BLaER1 (cell line): Measurements from ENCODE around the gene FAM83C.

Source experiments
- H3K27ac ChIP-seq: shearing (Covaris generic); formaldehyde crosslinking; 2 replicates; pipeline ENCODE4 v1.8.1; 2022
- H3K27me3 ChIP-seq: shearing (Covaris generic); formaldehyde crosslinking; 2 replicates; pipeline ENCODE4 v1.8.1; 2022
- H3K36me3 ChIP-seq: shearing (Covaris generic); formaldehyde crosslinking; 2 replicates; pipeline ENCODE4 v1.8.1; 2022
- H3K4me1 ChIP-seq: shearing (Covaris generic); formaldehyde crosslinking; 2 replicates; pipeline ENCODE4 v1.8.1; 2022
- H3K4me2 ChIP-seq: shearing (Covaris generic); formaldehyde crosslinking; 2 replicates; pipeline ENCODE4 v1.8.1; 2022
- H3K4me3 ChIP-seq: shearing (Covaris generic); formaldehyde crosslinking; 2 replicates; pipeline ENCODE4 v1.8.1; 2022
- H3K9ac ChIP-seq: shearing (Covaris generic); formaldehyde crosslinking; 2 replicates; pipeline ENCODE4 v1.8.1; 2022
- H3K9me3 ChIP-seq: shearing (Covaris generic); formaldehyde crosslinking; 2 replicates; pipeline ENCODE4 v1.8.1; 2022
- H4K20me1 ChIP-seq: shearing (Covaris generic); formaldehyde crosslinking; 2 replicates; pipeline ENCODE4 v1.8.1; 2022
- Cebpa-rat ChIP-seq: shearing (Covaris generic); IDR thresholded peaks from 2 replicates; pipeline ENCODE4 v1.8.1; 2022

FAM83C gene

GRCh38 chr20:35306931-35307517 lies 14.8 kb upstream of the FAM83C start:
- H3K4me1 ChIP-seq, result peaks cover 10% of the 10 kb centered on the region
- H3K4me3 ChIP-seq, result no peak overlapping the region
- no peaks in the 10 kb centered on the region for H3K27me3 ChIP-seq
- no peaks in the 10 kb centered on the region for H3K9me3 ChIP-seq
- H3K36me3 ChIP-seq, result peaks cover 59% of the 10 kb centered on the region
- TF ChIP-seq Cebpa-rat, result no peak
- no peak overlapping the region for H3K4me2 ChIP-seq
- H4K20me1 ChIP-seq, result no peaks in the 10 kb centered on the region
- H3K9ac ChIP-seq, result no peak overlapping the region
- no peak overlapping the region for H3K27ac ChIP-seq

GRCh38 chr20:35305682-35306556 lies 13.7 kb upstream of the FAM83C start:
- Histone ChIP-seq H3K36me3 (peaks cover 56% of the 10 kb centered on the region), H3K4me3 (no peak overlapping the region), H4K20me1 (no peaks in the 10 kb centered on the region), H3K27me3 (no peaks in the 10 kb centered on the region), H3K9ac (no peak overlapping the region), H3K4me2 (no peak overlapping the region), H3K27ac (no peak overlapping the region), H3K9me3 (no peaks in the 10 kb centered on the region), H3K4me1 (peaks cover 10% of the 10 kb centered on the region)
- TF ChIP-seq Cebpa-rat, result no peak

GRCh38 chr20:35304956-35305355 lies 12.7 kb upstream of the FAM83C start:
- Histone ChIP-seq H4K20me1 (no peaks in the 10 kb centered on the region), H3K4me1 (peaks cover 10% of the 10 kb centered on the region), H3K27ac (no peak overlapping the region), H3K4me3 (no peak overlapping the region), H3K9ac (no peak overlapping the region), H3K4me2 (no peak overlapping the region), H3K27me3 (no peaks in the 10 kb centered on the region), H3K9me3 (no peaks in the 10 kb centered on the region), H3K36me3 (peaks cover 50% of the 10 kb centered on the region)
- no peak for TF ChIP-seq Cebpa-rat

GRCh38 chr20:35303735-35304491 lies 11.7 kb upstream of the FAM83C start:
- H3K4me3 ChIP-seq, result no peak overlapping the region
- no peak overlapping the region for H3K9ac ChIP-seq
- H4K20me1 ChIP-seq, result no peaks in the 10 kb centered on the region
- no peaks in the 10 kb centered on the region for H3K9me3 ChIP-seq
- peaks cover 41% of the 10 kb centered on the region for H3K36me3 ChIP-seq
- TF ChIP-seq Cebpa-rat, result no peak
- H3K27me3 ChIP-seq, result no peaks in the 10 kb centered on the region
- H3K4me1 ChIP-seq, result peaks cover 10% of the 10 kb centered on the region
- H3K27ac ChIP-seq, result no peak overlapping the region
- H3K4me2 ChIP-seq, result no peak overlapping the region

GRCh38 chr20:35303382-35303734 lies 11.1 kb upstream of the FAM83C start:
- Histone ChIP-seq H3K4me3 (no peak overlapping the region), H3K36me3 (peaks cover 40% of the 10 kb centered on the region), H3K9ac (no peak overlapping the region), H4K20me1 (no peaks in the 10 kb centered on the region), H3K4me2 (no peak overlapping the region), H3K27ac (no peak overlapping the region), H3K4me1 (peaks cover 9% of the 10 kb centered on the region), H3K27me3 (no peaks in the 10 kb centered on the region), H3K9me3 (no peaks in the 10 kb centered on the region)
- no peak for TF ChIP-seq Cebpa-rat

GRCh38 chr20:35302421-35303335 lies 10.5 kb upstream of the FAM83C start:
- Histone ChIP-seq H3K4me1 (peaks cover 2% of the 10 kb centered on the region), H3K4me2 (no peak overlapping the region), H3K36me3 (peaks cover 40% of the 10 kb centered on the region), H3K27ac (no peak overlapping the region), H3K9me3 (no peaks in the 10 kb centered on the region), H3K27me3 (no peaks in the 10 kb centered on the region), H3K4me3 (no peak overlapping the region), H4K20me1 (no peaks in the 10 kb centered on the region), H3K9ac (no peak overlapping the region)
- no peak for TF ChIP-seq Cebpa-rat

- Histone ChIP-seq H3K9me3 (no peaks in the 10 kb centered on the region), H3K27me3 (no peaks in the 10 kb centered on the region; the same call in 1 of the 2 replicates), H3K4me2 (no peak overlapping the region), H3K4me3 (no peak overlapping the region), H3K36me3 (peaks cover 36% of the 10 kb centered on the region), H4K20me1 (no peaks in the 10 kb centered on the region), H3K27ac (no peak overlapping the region), H3K4me1 (no peaks in the 10 kb centered on the region), H3K9ac (no peak overlapping the region)
- TF ChIP-seq Cebpa-rat, result no peak
Observed at GRCh38 chr20:35301426-35301825, 9.2 kb upstream of the FAM83C start.

- Histone ChIP-seq H3K4me1 (no peaks in the 10 kb centered on the region), H4K20me1 (no peaks in the 10 kb centered on the region), H3K9me3 (no peaks in the 10 kb centered on the region), H3K9ac (no peak overlapping the region), H3K36me3 (peaks cover 28% of the 10 kb centered on the region), H3K4me2 (no peak overlapping the region), H3K27me3 (no peaks in the 10 kb centered on the region; the same call in 1 of the 2 replicates), H3K4me3 (no peak overlapping the region), H3K27ac (no peak overlapping the region)
- no peak for TF ChIP-seq Cebpa-rat
Observed at GRCh38 chr20:35300469-35301262, 8.4 kb upstream of the FAM83C start.
